ENCODE measurements around the gene DNMBP.
"Not testable (repeated sequence)": the region's sequence is repeated elsewhere in the genome, so short reads cannot be mapped to it uniquely, and the experiment has no call there.

Gene DNMBP

GRCh38 chr10:100020142-100020885 is 10.6 kb upstream of the DNMBP start:
- no peak for DNase-seq (ENCODE audit: low read depth)

GRCh38 chr10:100019787-100020141 is 10.0 kb upstream of the DNMBP start:
- no peak for DNase-seq (ENCODE audit: low read depth)

- DNase-seq (ENCODE audit: low read depth), result no peak
These were observed 4.5 kb upstream of the DNMBP start for GRCh38 chr10:100014071-100014762.

DNA sequence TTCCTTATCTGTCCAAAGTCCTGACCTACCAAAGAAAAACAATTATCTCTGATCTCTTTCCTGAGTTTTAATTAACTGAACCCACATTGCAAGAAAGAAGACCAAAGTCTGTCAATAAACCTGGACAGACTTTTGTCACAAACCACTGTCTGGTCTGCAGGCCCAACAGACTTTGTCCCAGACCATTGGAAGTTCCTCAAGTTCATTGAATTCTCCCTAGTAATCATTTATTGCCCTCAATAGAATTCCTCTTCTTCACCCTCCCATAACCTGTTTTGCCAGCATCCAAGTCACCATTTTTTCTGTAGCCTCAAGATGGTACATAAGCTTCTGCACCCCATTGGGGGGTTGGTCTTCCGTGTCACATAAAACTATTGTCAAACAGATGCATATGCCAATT is 3.9 kb upstream of the DNMBP start:
- no peak for DNase-seq (ENCODE audit: low read depth)

GRCh38 chr10:100011906-100012305 is 2.2 kb upstream of the DNMBP start:
- not testable (repeated sequence) for DNase-seq (ENCODE audit: low read depth)

DNA sequence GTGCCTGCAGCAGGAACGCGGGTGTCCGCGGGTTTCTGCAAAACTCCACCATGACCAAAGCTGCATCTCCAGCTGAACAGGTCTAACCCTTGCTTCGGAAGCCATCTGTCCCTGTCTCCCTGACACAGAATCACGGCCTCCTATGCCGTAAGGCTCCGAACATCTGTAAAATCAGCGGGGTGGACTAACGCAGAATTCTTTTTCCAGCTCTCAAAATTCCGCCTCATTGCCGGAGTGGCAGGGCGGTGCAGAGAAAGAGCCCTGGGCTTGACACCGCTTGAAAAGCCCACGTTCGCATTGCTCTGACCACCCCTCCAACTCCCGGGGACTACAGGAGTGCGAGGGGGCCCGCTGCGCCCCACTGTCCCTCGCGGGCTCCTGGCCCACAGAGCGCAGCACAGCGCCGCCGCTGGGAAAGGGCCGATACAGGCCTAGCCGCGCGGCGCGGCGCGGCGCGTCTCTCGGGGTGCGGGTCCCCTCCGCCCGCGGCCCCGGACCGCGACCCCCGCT is 409 bp downstream of the DNMBP start:
- peak; percentile 44 for DNase-seq (ENCODE audit: low read depth)

GRCh38 chr10:100008708-100009282 is 952 bp downstream of the DNMBP start:
- DNase-seq (ENCODE audit: low read depth), result no peak

GRCh38 chr10:100008142-100008522 is 1.6 kb downstream of the DNMBP start:
- DNase-seq (ENCODE audit: low read depth), result peak; percentile 62

DNA sequence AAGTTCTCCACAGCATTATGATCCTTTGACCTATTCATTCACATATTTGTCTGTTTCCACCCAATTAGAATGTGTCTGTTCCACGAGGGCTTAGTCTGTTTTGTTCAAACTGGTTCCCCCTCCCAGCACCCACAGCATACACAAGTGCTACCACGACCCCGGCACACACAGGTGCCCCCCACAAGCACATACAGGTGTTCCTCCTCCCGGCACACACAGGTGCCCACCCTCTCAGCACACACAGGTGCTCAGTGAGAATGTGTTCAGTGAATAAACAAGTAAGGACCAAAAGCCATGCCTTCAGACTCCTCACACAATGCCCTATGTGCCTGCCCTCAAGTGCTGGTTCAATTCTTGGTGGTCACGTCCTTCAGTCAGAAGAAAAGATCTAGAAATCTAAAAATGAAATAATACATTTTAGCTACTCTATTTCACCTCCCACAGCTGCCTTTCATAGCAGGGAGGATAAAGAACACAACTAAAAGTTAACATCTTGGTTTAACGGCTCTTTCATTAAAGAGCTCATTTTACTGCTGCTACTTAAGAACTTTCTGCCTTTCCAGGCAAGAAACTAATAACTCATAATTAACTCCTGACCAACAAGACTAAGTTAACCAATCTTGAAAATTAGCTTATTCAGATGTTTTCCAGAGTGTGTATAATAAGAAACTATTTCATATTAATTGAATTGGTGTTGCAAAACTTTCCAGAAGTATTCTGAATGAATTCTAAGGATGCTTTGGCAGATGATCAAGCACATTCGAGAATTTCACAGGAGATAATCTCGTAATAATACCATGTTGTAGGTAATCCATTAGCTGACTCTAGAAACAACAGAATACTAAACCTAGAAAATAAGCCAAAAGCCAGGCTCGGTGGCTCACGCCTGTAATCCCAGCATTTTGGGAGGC is 2.3 kb downstream of the DNMBP start:
- peak; percentile 36 for DNase-seq (ENCODE audit: low read depth)

DNA sequence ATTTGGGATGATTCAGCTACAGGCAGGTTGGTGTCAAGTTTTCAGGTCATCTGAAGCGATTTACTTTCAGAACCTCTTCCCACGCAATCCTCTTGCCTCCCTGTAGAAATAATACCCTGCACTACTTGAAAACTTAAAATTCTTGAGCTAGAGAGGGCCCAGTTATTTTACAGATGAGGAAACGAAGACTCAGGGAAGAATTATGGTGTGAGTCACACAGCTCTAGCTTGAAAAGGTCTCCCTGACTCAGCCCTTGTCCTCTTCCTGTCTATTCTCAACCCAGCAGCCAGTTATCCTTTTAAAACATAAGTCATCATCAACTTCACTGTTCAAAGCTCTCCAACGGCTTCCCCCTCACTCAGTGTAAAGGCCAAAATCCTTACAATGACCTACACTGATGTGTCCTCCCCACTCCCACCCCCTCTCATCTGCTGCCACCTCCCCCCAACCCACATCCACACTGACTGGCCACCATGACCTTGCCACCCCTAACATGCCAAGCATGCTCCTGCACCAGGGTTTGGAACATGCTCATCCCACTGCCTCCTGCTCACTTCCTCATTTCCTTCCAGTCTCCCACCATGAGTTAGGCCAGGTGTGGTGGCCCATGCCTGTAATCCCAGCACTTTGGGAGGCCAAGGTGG is 3.4 kb downstream of the DNMBP start:
- DNase-seq (ENCODE audit: low read depth), result peak; percentile 82

DNA sequence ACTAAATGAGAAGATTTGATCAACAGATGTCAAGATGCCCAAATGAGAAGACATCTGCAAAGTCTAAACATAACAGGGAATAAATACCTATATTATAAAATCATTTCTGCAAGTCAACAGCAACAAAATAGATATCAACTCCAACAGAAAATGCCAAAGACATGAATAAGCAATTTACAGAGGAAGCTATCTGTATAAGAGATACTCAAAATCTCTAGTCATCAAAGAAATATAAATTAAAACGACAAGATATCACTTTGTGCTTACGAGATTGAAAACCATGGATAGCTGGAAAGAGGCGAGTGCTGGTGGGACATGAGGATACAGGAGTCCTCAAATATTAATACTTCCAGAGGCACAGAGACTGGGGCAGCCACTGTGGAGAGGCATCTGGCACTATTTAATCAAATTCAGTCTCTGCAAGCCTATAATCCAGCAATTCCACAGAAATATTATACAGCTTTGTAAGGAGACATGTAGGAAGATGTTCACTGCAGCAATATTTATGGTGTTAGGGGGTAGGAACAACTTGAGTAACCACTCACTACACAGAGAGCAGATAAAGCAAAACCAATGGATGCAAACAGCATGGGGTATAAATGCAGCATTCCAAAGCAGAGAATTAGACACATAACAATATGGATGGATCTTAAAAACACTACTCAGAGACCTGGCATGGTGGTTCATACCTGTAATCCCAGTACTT is 4.8 kb downstream of the DNMBP start:
- no peak for DNase-seq (ENCODE audit: low read depth)

GRCh38 chr10:100000109-100000644 is 9.6 kb downstream of the DNMBP start:
- no peak for DNase-seq (ENCODE audit: low read depth)

- no peak for DNase-seq (ENCODE audit: low read depth)
These were observed 10.2 kb downstream of the DNMBP start for GRCh38 chr10:99999319-100000108.

GRCh38 chr10:99998889-99999288 is 10.9 kb downstream of the DNMBP start:
- no peak for DNase-seq (ENCODE audit: low read depth)

DNA sequence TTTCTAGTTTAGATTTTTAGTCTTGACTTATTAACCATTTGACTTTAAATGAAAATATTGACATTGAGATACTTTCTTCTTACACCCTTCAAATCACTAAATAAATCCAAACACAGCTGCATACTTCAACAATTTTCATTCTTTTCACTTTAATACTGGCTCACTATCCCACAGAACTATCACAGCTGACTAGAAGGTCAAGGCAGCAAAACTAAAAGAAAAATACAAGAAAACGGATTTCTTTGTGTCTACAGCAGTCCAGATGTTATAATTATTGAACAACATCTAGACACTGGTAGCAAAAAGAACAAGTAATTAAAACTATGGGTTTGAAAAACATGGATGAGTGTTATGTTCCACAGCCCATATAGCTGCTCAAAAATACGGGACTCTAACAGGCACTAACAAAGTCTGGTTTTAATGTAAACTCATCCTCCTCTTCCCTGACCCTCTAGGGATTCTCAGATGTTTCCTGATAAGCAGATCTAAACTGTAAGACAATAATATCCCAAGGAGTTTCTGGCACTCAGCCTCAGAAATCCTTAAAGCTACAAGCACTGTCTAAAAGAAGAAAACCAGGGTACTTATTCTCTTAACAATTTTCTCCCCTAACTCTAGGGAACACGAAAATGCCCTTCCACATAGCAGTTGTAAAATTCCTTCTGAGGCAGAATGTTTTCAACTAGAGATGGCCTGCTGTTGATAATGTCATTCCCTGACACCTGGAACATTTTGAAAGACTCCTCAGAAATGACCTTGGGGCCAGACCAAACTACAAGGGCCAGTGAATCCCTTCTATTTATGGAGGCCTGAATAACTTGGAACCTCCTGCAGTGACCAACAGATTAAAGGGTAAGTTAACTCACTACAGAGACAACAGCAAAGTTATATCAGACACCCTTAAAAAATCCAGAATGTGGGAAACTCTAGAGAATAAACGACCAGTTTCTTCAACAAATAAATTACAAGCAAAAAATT is 12.8 kb downstream of the DNMBP start:
- peak; percentile 32 for DNase-seq (ENCODE audit: low read depth)

GRCh38 chr10:99995713-99996112 is 14.0 kb downstream of the DNMBP start:
- no peak for DNase-seq (ENCODE audit: low read depth)

DNA sequence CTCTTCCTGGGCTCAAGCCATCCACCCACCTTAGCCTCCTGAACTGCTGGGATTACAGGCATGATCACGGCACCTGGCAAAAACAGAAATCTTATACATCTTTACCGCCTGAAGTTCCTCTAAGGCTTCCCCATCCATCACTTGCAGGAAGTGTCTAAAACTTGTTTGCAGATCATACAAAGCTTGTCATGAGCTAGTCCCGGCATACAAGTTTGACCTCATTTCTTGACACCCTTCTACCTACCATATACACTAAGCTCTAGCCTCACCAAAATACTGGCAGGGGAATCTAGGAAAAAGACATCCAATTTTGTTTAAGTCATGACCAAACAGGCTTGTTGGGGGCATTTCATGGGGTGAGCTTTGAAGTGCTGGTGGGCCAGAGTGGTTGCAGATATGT is 14.5 kb downstream of the DNMBP start:
- no peak for DNase-seq (ENCODE audit: low read depth)

GRCh38 chr10:99994801-99995200 is 14.9 kb downstream of the DNMBP start:
- DNase-seq (ENCODE audit: low read depth), result no peak

Measured in fibroblast of gingiva (primary cell).